Muscle of arm (tissue), 12 donors: ENCODE data around the gene HCN3. TPM values are rescaled to one million over a fixed set of nuclear protein-coding genes. Genes with fewer than 3 reads are reported as not detected.

Experiments
- DNase-seq: peaks from one replicate; pipeline ENCODE4 v3.0.0-alpha.2; 2013
- polyA plus RNA-seq, 12 donors: library from polyadenylated mRNA; unstranded; fragments of 120-200 nt; gene quantifications; one replicate each; pipeline ENCODE4 v1.2.1, GENCODE V29; 2013; ENCODE audit not compliant: insufficient read length in 12 of 12

Gene HCN3
- polyA plus RNA-seq, 12 donors = 3.7 to 8.6 (median 4.6) TPM; not detected in 1

DNA sequence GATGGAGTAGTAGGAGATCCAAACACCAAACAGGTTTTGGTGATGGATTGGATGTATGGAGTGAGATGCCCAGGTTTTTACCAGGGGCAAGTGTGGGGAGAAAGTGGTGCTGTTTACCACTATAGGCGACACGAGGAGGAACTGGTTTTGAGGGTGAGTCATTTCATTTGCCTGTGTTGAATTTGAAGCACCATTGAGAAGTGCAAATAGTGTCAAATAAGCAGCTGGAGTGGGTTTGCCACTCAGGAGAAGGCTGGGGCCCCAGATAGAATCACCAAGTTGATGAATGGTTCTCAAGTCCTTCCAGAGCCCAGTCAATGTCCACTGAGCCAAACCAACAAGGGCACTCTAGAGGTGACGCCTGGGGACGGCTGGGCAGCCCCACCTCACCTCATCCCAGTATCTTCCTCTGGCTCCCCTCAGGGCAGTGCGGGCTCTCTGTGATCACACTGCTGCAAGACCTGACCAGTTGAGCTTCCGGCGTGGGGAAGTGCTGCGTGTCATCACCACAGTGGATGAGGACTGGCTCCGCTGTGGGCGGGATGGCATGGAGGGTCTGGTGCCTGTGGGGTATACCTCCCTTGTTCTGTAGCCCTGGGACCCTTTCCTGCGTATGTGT, 52.8 kb downstream of the HCN3 start:
- no peak for DNase-seq

GRCh38 chr1:155334962-155335361, 57.7 kb downstream of the HCN3 start:
- no peak for DNase-seq

Other genes with a start within 250 kb of the HCN3 start
- 1 to 10 TPM in 3 of 12 donors, under 1 TPM in 7, not detected in 2; 0.34 to 1.6 (median 0.57) TPM for gene DCST2, start 243.7 kb upstream of the HCN3 start, polyA plus RNA-seq
- under 1 TPM in 8 of 12 donors, not detected in 4; 0.16 to 0.29 (median 0.24) TPM for gene DCST1, start 243.6 kb upstream of the HCN3 start, polyA plus RNA-seq
- 100 to 1,000 TPM in 1 of 12 donors, 10 to 100 TPM in 10, not detected in 1; 47.2 to 143 (median 56.3) TPM for gene ADAM15, start 226.1 kb upstream of the HCN3 start, polyA plus RNA-seq
- 10 to 100 TPM in 3 of 12 donors, 1 to 10 TPM in 8, not detected in 1; 4.7 to 12.1 (median 6.5) TPM for gene EFNA4, start 213.7 kb upstream of the HCN3 start, polyA plus RNA-seq
- 10 to 100 TPM in 1 of 12 donors, 1 to 10 TPM in 9, not detected in 2; 1.3 to 11.7 (median 2.1) TPM for gene EFNA3, start 198.6 kb upstream of the HCN3 start, polyA plus RNA-seq
- 10 to 100 TPM in 11 of 12 donors, not detected in 1; 19.3 to 35.9 (median 23.3) TPM for gene EFNA1, start 149.6 kb upstream of the HCN3 start, polyA plus RNA-seq
- gene SLC50A1, start 141.6 kb upstream of the HCN3 start, polyA plus RNA-seq = 10 to 100 TPM in 11 of 12 donors, not detected in 1; 18.5 to 27.5 (median 23.4) TPM
- 10 to 100 TPM in 10 of 12 donors, not detected in 2; 13.2 to 24.3 (median 17.5) TPM for gene DPM3, start 136.9 kb upstream of the HCN3 start, polyA plus RNA-seq
- gene KRTCAP2, start 104.2 kb upstream of the HCN3 start, polyA plus RNA-seq = 100 to 1,000 TPM in 5 of 12 donors, 10 to 100 TPM in 6, not detected in 1; 59.2 to 147 (median 99.7) TPM
- 1 to 10 TPM in 2 of 12 donors, under 1 TPM in 9, not detected in 1; 0.35 to 5.8 (median 0.56) TPM for gene TRIM46, start 103.6 kb upstream of the HCN3 start, polyA plus RNA-seq
- gene THBS3, start 69.6 kb upstream of the HCN3 start, polyA plus RNA-seq = 10 to 100 TPM in 11 of 12 donors, not detected in 1; 44.8 to 81.2 (median 63.4) TPM
- 10 to 100 TPM in 11 of 12 donors, not detected in 1; 12.7 to 23.0 (median 19.0) TPM for gene MTX1, start 68.8 kb upstream of the HCN3 start, polyA plus RNA-seq
- gene ENTREP3, start 22.0 kb upstream of the HCN3 start, polyA plus RNA-seq = 10 to 100 TPM in 11 of 12 donors, not detected in 1; 10.8 to 33.3 (median 13.5) TPM
- 10 to 100 TPM in 11 of 12 donors, not detected in 1; 37.6 to 64.7 (median 42.4) TPM for gene SCAMP3, start 15.1 kb upstream of the HCN3 start, polyA plus RNA-seq
- 10 to 100 TPM in 11 of 12 donors, not detected in 1; 32.8 to 79.5 (median 38.6) TPM for gene CLK2, start 4.0 kb upstream of the HCN3 start, polyA plus RNA-seq
- under 1 TPM in 8 of 12 donors, not detected in 4; 0.07 to 0.44 (median 0.15) TPM for gene PKLR, start 24.0 kb downstream of the HCN3 start, polyA plus RNA-seq
- gene FDPS, start 31.4 kb downstream of the HCN3 start, polyA plus RNA-seq = 100 to 1,000 TPM in 8 of 12 donors, 10 to 100 TPM in 3, not detected in 1; 83.9 to 131 (median 107) TPM
- gene RUSC1, start 43.4 kb downstream of the HCN3 start, polyA plus RNA-seq = 10 to 100 TPM in 11 of 12 donors, not detected in 1; 20.5 to 44.8 (median 26.4) TPM